Mucosa of descending colon (tissue), 3 donors: Measurements from ENCODE around the gene TNFRSF9. TPM values are rescaled to one million over a fixed set of nuclear protein-coding genes. Genes with fewer than 3 reads are reported as not detected.
A peak's percentile ranks its signal among the peaks of the same experiment; 100 is the strongest.

Experiments used
- ATAC-seq: fragments of 200-7000 bp; cut with Tn5 transposase; one replicate; pipeline ENCODE4 v1.9.1; 2020; ENCODE audit warnings: mild to moderate bottlenecking, moderate library complexity
- DNase-seq, 3 donors: peaks; one replicate each; pipeline ENCODE4 v3.0.0-alpha.2; 2020
- H3K36me3 ChIP-seq: fragments of 200-600 bp; one replicate; pipeline ENCODE4 v1.8.0; 2021; ENCODE audit warnings: low read depth, mild to moderate bottlenecking
- H3K4me1 ChIP-seq: fragments of 200-600 bp; one replicate; pipeline ENCODE4 v1.8.0; 2021; ENCODE audit warnings: low read depth, mild to moderate bottlenecking
- H3K4me3 ChIP-seq: fragments of 200-600 bp; one replicate; pipeline ENCODE4 v1.8.0; 2021; ENCODE audit warnings: mild to moderate bottlenecking
- H3K9me3 ChIP-seq: fragments of 200-600 bp; one replicate; pipeline ENCODE4 v1.8.0; 2021; ENCODE audit warnings: mild to moderate bottlenecking
- CTCF ChIP-seq: fragments of 200-600 bp; IDR thresholded peaks from one replicate; pipeline ENCODE4 v1.8.0; 2022; ENCODE audit warnings: antibody characterized with exemption, mild to moderate bottlenecking
- intact Hi-C, 2 donors: fragments of 100-400 bp; cut with DNase I in 1 of 2; cut with micrococcal nuclease in 1 of 2; formaldehyde crosslinking; loops; one replicate each; pipeline versions ENCODE4 v1.11.0 to v1.11.1; 2022; cut with DNase I, micrococcal nuclease
- total RNA-seq, 3 donors: library from RNA; stranded (reverse); fragmentation: NEBNext Ultra II Directional in 2 of 3; extraction: Animal tissue kit (Norgen Biotek cat#: 25700) in 2 of 3; gene quantifications; one replicate each; pipeline versions ENCODE4 v1.2.1 to v1.2.4, GENCODE V29; 2021 to 2023
- donor health status: DM: no; HTN: no; CAD: no; lungs with moderate emphysema.
- donor health status: DM: no; HTN: no; CAD: no.
- donor health status: DM: no; HTN: yes; CAD: no.

TNFRSF9 gene
- total RNA-seq, 3 donors from 2014 or later: 0.19 to 0.51 (median 0.35) TPM

- H3K4me1 ChIP-seq: no peaks in the 10 kb centered on the region
- peaks cover 5% of the 10 kb centered on the region for H3K36me3 ChIP-seq
- ATAC-seq (no peak), DNase-seq (no peak)
- no peaks in the 10 kb centered on the region for H3K9me3 ChIP-seq
- intact Hi-C loops: loop anchor here (10.0 kb wide), 1 partner anchor 330 kb away; the partner anchor contains the start of gene SLC45A1 (in 2 of the 2)
- no peak for TF ChIP-seq CTCF
- H3K4me3 ChIP-seq: no peak overlapping the region
Measured at GRCh38 chr1:7984811-7985210, 44.2 kb upstream of the TNFRSF9 start.

GRCh38 chr1:7983086-7983778 is 42.6 kb upstream of the TNFRSF9 start:
- TF ChIP-seq CTCF: no peak
- Histone ChIP-seq H3K9me3 (no peaks in the 10 kb centered on the region), H3K4me3 (no peak overlapping the region), H3K4me1 (no peaks in the 10 kb centered on the region), H3K36me3 (peaks cover 7% of the 10 kb centered on the region)
- intact Hi-C loops: loop anchor here (10.0 kb wide), 1 partner anchor 332 kb away; the partner anchor contains the start of gene SLC45A1 (in 2 of the 2)
- ATAC-seq (no peak), DNase-seq (no peak)

GRCh38 chr1:7980984-7981383 is 40.3 kb upstream of the TNFRSF9 start:
- DNase-seq (no peak), ATAC-seq (no peak)
- no peak for TF ChIP-seq CTCF
- Histone ChIP-seq H3K36me3 (peaks cover 6% of the 10 kb centered on the region), H3K9me3 (no peaks in the 10 kb centered on the region), H3K4me3 (no peak overlapping the region), H3K4me1 (no peaks in the 10 kb centered on the region)
- intact Hi-C loops: loop anchor here (10.0 kb wide), 1 partner anchor 334 kb away; the partner anchor contains the start of gene SLC45A1 (in 2 of the 2)

- no peaks in the 10 kb centered on the region for H3K9me3 ChIP-seq
- DNase-seq: peak in 2 of 3 donors; percentile 74 to 78
- peak; percentile 64 for TF ChIP-seq CTCF
- H3K4me3 ChIP-seq: no peak overlapping the region
- intact Hi-C loops: no loop called here
- H3K4me1 ChIP-seq: no peaks in the 10 kb centered on the region
- ATAC-seq: peak; percentile 100
- peaks cover 3% of the 10 kb centered on the region for H3K36me3 ChIP-seq
Measured at GRCh38 chr1:7975212-7975865, 34.7 kb upstream of the TNFRSF9 start.

- Histone ChIP-seq H3K36me3 (peaks cover 8% of the 10 kb centered on the region), H3K4me1 (no peaks in the 10 kb centered on the region), H3K4me3 (no peak overlapping the region), H3K9me3 (no peaks in the 10 kb centered on the region)
- intact Hi-C loops: no loop called here
- TF ChIP-seq CTCF: no peak
- ATAC-seq (no peak), DNase-seq (no peak)
Measured at GRCh38 chr1:7973086-7973485, 32.4 kb upstream of the TNFRSF9 start.
